ENCODE data around the gene KRT7. TPM values are rescaled to one million over a fixed set of nuclear protein-coding genes. Genes with fewer than 3 reads are reported as not detected.
"Not testable (repeated sequence)": the region's sequence is repeated elsewhere in the genome, so short reads cannot be mapped to it uniquely, and the experiment has no call there.

The KRT7 gene
- total RNA-seq, 1 experiment from 2014 or later: 8.4 TPM

- DNase-seq (ENCODE audit: low read depth): peak; percentile 96
Observed at GRCh38 chr12:52243856-52244614, 11.0 kb downstream of the KRT7 start.

- DNase-seq (ENCODE audit: low read depth): peak; percentile 48
Observed at GRCh38 chr12:52244615-52244994, 11.6 kb downstream of the KRT7 start.

GRCh38 chr12:52245259-52245961 is 12.4 kb downstream of the KRT7 start:
- DNase-seq (ENCODE audit: low read depth): no peak

- DNase-seq (ENCODE audit: low read depth): peak; percentile 60
Observed at GRCh38 chr12:52245962-52246569, 13.0 kb downstream of the KRT7 start.

- peak; percentile 78 for DNase-seq (ENCODE audit: low read depth)
Observed at GRCh38 chr12:52246720-52247621, 13.9 kb downstream of the KRT7 start.

- no peak for DNase-seq (ENCODE audit: low read depth)
Observed at GRCh38 chr12:52247622-52248540, 14.8 kb downstream of the KRT7 start.

GRCh38 chr12:52248541-52249461 is 15.8 kb downstream of the KRT7 start:
- DNase-seq (ENCODE audit: low read depth): peak; percentile 58

GRCh38 chr12:52249511-52250047 is 16.5 kb downstream of the KRT7 start:
- DNase-seq (ENCODE audit: low read depth): no peak

GRCh38 chr12:52250048-52250990 is 17.3 kb downstream of the KRT7 start:
- DNase-seq (ENCODE audit: low read depth): no peak

GRCh38 chr12:52251367-52252051 is 18.5 kb downstream of the KRT7 start:
- no peak for DNase-seq (ENCODE audit: low read depth)

- DNase-seq (ENCODE audit: low read depth): not testable (repeated sequence)
Observed at GRCh38 chr12:52252175-52252615, 19.2 kb downstream of the KRT7 start.

- DNase-seq (ENCODE audit: low read depth): no peak
Observed at GRCh38 chr12:52252728-52253343, 19.8 kb downstream of the KRT7 start.

- no peak for DNase-seq (ENCODE audit: low read depth)
Observed at GRCh38 chr12:52253391-52254179, 20.5 kb downstream of the KRT7 start.

GRCh38 chr12:52254180-52254964 is 21.3 kb downstream of the KRT7 start:
- DNase-seq (ENCODE audit: low read depth): no peak
